Epithelial cell of esophagus (primary cell): Measurements from ENCODE around the gene STAB2.

ENCODE experiments used
- DNase-seq: peaks from one replicate; pipeline ENCODE4 v3.0.0; 2010; ENCODE audit warnings: low read depth
- H3K4me3 ChIP-seq: 2 replicates; pipeline ENCODE4 v1.5.1; 2011; ENCODE audit warnings: mild to moderate bottlenecking, low read length, control low read depth
- TF ChIP-seq, protein P1 (sequence below): IDR thresholded peaks from 2 replicates; pipeline ENCODE4 v1.5.1; 2011; ENCODE audit warnings: low read depth, mild to moderate bottlenecking, low read length, control low read depth, inconsistent platforms; ENCODE audit not compliant: insufficient read depth; ENCODE audit errors: missing control alignments

STAB2 gene

DNA sequence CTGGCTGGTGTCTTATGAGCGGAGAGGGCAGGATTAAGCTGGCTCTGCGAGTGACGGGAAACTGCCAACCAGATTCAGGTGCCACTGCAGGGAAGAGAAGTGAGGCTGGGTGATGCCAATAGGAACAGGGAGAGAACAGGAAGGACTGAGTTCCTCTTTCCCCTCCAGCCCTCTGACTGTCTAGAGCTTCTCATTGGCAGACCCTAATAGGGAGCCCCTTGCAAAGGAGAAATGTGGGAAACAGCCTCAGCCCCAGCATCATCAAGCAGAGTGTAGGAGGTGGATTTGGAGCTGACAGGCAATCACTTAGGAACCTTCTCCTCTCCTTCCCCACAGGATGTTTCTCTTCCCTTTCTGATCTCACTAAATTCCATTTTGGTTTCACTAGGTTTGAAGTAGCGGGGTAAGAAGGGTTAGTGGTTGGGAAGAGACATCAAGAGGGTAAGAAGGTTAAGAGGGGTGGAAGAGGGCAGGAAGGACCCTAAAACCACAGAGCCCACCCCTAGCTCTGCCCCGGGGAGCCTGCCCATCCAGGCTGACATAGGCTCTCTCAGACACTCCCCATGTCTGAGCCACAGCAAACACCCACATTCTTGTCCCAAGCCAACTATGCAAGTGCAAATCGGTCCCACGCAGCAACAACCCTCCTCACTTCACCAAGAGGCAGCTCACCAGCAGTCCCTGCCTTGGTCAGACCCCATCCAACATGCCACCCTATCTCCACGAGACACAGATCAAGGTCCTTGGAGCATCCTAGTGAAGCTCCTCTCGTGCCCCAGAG lies 111.1 kb downstream of the STAB2 start:
- DNase-seq = no peak
- TF ChIP-seq, protein P1, sequence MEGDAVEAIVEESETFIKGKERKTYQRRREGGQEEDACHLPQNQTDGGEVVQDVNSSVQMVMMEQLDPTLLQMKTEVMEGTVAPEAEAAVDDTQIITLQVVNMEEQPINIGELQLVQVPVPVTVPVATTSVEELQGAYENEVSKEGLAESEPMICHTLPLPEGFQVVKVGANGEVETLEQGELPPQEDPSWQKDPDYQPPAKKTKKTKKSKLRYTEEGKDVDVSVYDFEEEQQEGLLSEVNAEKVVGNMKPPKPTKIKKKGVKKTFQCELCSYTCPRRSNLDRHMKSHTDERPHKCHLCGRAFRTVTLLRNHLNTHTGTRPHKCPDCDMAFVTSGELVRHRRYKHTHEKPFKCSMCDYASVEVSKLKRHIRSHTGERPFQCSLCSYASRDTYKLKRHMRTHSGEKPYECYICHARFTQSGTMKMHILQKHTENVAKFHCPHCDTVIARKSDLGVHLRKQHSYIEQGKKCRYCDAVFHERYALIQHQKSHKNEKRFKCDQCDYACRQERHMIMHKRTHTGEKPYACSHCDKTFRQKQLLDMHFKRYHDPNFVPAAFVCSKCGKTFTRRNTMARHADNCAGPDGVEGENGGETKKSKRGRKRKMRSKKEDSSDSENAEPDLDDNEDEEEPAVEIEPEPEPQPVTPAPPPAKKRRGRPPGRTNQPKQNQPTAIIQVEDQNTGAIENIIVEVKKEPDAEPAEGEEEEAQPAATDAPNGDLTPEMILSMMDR = no peak
- H3K4me3 ChIP-seq = no peak overlapping the region

DNA sequence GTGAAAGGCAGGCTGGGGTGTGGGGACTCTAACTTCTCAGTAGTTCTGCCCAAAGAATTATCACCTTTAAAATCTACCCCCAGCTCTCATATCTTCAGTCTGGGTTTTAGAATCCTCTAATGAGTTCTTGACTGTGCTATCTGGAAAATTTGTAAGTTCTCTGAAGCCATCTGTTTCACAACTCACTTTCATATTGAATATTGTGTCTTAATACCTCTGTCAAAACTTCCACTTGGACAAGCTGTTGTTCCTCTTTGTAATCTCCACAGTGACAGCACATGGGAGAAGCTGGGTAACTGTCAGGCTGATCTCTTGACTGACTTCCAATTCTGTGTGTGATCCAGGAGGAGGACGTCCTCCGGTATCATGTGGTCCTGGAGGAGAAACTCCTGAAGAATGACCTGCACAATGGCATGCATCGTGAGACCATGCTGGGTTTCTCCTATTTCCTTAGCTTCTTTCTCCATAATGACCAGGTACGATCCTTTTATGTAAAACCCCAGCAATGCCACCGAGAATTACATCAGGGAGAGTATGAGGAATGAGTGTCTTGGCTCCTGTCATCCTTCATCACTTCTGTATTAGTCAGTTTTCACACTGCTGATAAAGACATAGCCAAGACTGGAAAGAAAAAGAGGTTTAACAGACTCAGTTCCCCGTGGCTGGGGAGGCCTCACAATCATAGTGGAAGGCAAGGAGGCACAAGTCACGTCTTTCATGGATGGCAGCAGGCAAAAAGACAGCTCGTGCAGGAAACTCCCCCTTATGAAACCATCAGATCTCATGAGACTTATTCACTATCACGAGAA lies 111.9 kb downstream of the STAB2 start:
- TF ChIP-seq, protein P1 = no peak
- no peak overlapping the region for H3K4me3 ChIP-seq
- peak; percentile 9 for DNase-seq

DNA sequence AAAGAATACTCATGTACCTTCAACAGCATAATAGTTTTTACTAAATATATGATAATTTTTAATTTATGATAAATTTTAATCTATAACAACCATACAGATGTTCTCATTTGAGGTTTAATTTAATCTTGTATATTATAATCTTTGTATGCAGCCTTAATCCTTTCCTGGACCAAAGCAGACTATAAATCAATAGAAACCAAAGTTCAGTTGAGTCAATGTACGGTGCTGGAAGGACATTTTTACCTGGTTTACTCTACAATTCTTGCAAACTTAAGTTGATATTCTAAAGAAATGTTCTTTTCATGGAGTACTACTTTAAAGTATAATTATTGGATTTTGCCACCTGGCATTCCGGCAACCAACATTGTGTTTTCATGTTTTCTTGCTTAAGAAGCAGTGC lies 118.0 kb downstream of the STAB2 start:
- no peak overlapping the region for H3K4me3 ChIP-seq
- TF ChIP-seq, protein P1 = no peak
- no peak for DNase-seq

DNA sequence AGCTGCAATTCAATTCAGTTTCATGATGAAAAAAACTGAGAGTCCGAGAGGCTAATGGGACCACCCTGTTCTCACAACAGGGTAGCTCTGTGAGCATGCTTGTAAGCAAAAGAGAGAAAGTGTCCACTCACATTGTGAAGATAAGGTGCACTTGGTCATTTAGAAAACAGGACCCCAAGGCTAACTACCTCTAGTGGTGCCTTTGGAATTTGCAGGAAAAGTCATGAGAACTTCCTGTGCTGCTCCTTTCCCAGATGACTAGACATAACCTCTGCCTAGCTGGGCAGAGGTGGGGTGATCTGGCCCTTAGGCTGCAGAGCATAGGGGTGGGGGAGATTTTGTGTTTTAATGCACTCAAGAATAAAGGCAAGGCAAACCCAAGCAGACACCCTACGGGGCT lies 118.9 kb downstream of the STAB2 start:
- TF ChIP-seq, protein P1 = peak; percentile 15
- DNase-seq = no peak
- no peak overlapping the region for H3K4me3 ChIP-seq

DNA sequence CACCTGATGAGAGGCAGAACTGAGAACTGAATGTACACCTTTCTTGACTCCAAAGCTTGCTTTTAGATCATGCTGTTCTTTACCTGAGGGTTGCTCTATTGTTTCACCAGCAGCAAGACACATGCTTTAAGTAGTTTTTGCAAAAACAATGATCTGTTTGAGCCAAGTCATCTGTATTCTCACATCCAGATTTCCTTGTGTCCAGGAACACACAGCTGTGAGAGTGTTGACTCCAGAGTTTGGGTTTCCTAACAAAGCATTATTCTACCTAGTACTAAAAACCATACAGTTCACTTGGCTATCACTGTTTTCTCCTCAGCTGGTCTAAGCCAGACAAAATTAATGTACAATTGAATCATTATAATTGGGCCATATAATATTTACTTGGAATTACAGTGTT lies 120.4 kb downstream of the STAB2 start:
- no peak for DNase-seq
- TF ChIP-seq, protein P1 = no peak

DNA sequence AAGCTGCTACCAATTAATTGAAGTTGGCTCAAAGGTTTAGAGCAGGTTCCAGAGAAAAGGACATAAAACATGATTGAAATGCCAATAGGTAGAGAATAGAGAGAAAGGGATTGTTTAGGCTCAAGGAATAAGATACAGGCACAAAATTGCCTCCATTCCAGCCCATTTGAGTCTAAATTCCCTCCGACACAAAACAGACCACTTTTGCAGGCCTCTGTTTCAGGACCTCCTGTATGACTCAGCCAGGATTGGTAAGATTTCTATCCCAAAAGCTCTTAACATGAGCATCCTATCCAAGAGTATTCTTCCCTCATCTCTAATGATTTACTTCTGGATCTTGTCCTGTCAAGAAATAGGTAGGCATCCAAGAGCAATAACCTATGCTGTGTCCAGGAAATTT lies 123.5 kb downstream of the STAB2 start:
- no peak overlapping the region for H3K4me3 ChIP-seq
- TF ChIP-seq, protein P1 = no peak
- no peak for DNase-seq

More for the DNA sequence above, 120.4 kb downstream of the STAB2 start:
- no peak overlapping the region for H3K4me3 ChIP-seq
